ENCODE measurements around the gene CEACAM6.
"Not testable (repeated sequence)": the region's sequence is repeated elsewhere in the genome, so short reads cannot be mapped to it uniquely, and the experiment has no call there.

CEACAM6 gene

GRCh38 chr19:41746593-41747227 lies 8.6 kb upstream of the CEACAM6 start:
- FAIRE-seq (no peak), DNase-seq (ENCODE audit: insufficient read length, low spot score) (no peak)

GRCh38 chr19:41748012-41748411 lies 7.3 kb upstream of the CEACAM6 start:
- FAIRE-seq (no peak), DNase-seq (ENCODE audit: insufficient read length, low spot score) (no peak)

- not testable (repeated sequence) for DNase-seq (ENCODE audit: insufficient read length, low spot score); FAIRE-seq
Measured at GRCh38 chr19:41750248-41751134, 4.8 kb upstream of the CEACAM6 start.

- peak; percentile 31 for DNase-seq (ENCODE audit: insufficient read length, low spot score)
- FAIRE-seq: peak; percentile 83
Measured at GRCh38 chr19:41753159-41753558, 2.2 kb upstream of the CEACAM6 start.

- DNase-seq (ENCODE audit: insufficient read length, low spot score): no peak
- peak; percentile 95 for FAIRE-seq
Measured at GRCh38 chr19:41753936-41754529, 1.3 kb upstream of the CEACAM6 start.

GRCh38 chr19:41758846-41759245 lies 3.5 kb downstream of the CEACAM6 start:
- FAIRE-seq (no peak), DNase-seq (ENCODE audit: insufficient read length, low spot score) (no peak)

- DNase-seq (ENCODE audit: insufficient read length, low spot score) (no peak), FAIRE-seq (no peak)
Measured at GRCh38 chr19:41767115-41767514, 11.8 kb downstream of the CEACAM6 start.

- DNase-seq (ENCODE audit: insufficient read length, low spot score); FAIRE-seq: not testable (repeated sequence)
Measured at GRCh38 chr19:41768105-41768504, 12.8 kb downstream of the CEACAM6 start.

GRCh38 chr19:41769608-41770007 lies 14.3 kb downstream of the CEACAM6 start:
- FAIRE-seq: no peak
- no peak for DNase-seq (ENCODE audit: insufficient read length, low spot score)

GRCh38 chr19:41771410-41771809 lies 16.1 kb downstream of the CEACAM6 start:
- FAIRE-seq (no peak), DNase-seq (ENCODE audit: insufficient read length, low spot score) (no peak)

GRCh38 chr19:41774515-41774980 lies 19.2 kb downstream of the CEACAM6 start:
- no peak for FAIRE-seq
- no peak for DNase-seq (ENCODE audit: insufficient read length, low spot score)

GRCh38 chr19:41776700-41777099 lies 21.4 kb downstream of the CEACAM6 start:
- FAIRE-seq (no peak), DNase-seq (ENCODE audit: insufficient read length, low spot score) (no peak)

GRCh38 chr19:41783612-41784011 lies 28.3 kb downstream of the CEACAM6 start:
- no peak for DNase-seq (ENCODE audit: insufficient read length, low spot score)
- FAIRE-seq: no peak

- FAIRE-seq: no peak
- DNase-seq (ENCODE audit: insufficient read length, low spot score): no peak
Measured at GRCh38 chr19:41784312-41784711, 29.0 kb downstream of the CEACAM6 start.

GRCh38 chr19:41784743-41785142 lies 29.4 kb downstream of the CEACAM6 start:
- FAIRE-seq (peak; percentile 40), DNase-seq (ENCODE audit: insufficient read length, low spot score) (no peak)

GRCh38 chr19:41785653-41786052 lies 30.3 kb downstream of the CEACAM6 start:
- DNase-seq (ENCODE audit: insufficient read length, low spot score) (peak; percentile 65), FAIRE-seq (peak; percentile 96)

GRCh38 chr19:41787055-41787454 lies 31.7 kb downstream of the CEACAM6 start:
- FAIRE-seq: no peak
- no peak for DNase-seq (ENCODE audit: insufficient read length, low spot score)

GRCh38 chr19:41788518-41788917 lies 33.2 kb downstream of the CEACAM6 start:
- FAIRE-seq; DNase-seq (ENCODE audit: insufficient read length, low spot score): not testable (repeated sequence)

GRCh38 chr19:41789053-41789452 lies 33.7 kb downstream of the CEACAM6 start:
- not testable (repeated sequence) for DNase-seq (ENCODE audit: insufficient read length, low spot score); FAIRE-seq

GRCh38 chr19:41792513-41793413 lies 37.4 kb downstream of the CEACAM6 start:
- DNase-seq (ENCODE audit: insufficient read length, low spot score) (no peak), FAIRE-seq (peak; percentile 79)

GRCh38 chr19:41793414-41793727 lies 38.0 kb downstream of the CEACAM6 start:
- FAIRE-seq (no peak), DNase-seq (ENCODE audit: insufficient read length, low spot score) (no peak)

All from GM19239 (cell line).